ENCODE measurements around the gene CPSF4L.
"Not testable (repeated sequence)": the region's sequence is repeated elsewhere in the genome, so short reads cannot be mapped to it uniquely, and the experiment has no call there.

Gene CPSF4L, protein sequence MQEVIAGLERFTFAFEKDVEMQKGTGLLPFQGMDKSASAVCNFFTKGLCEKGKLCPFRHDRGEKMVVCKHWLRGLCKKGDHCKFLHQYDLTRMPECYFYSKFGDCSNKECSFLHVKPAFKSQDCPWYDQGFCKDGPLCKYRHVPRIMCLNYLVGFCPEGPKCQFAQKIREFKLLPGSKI

DNA sequence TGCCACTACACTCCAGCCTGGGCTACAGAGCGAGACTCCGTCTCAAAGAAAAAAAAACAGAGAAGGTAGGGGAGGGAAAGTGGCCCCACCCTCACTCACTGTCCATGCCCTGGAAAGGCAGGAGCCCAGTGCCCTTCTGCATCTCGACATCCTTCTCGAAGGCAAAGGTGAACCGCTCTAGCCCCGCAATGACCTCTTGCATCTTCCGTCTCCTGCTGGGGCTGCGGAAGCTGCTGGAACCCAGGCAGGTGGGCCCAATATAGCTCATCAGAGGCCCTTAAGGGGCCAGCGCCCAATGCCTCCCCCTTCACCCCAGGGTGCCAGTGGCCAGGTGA, at the start of gene CPSF4L:
Gene CPSF4L (minus strand): TSS at position 264 of the 335 bp plus-strand sequence. CDS start 62 bp downstream, at position 202.
- no peak for DNase-seq

DNA sequence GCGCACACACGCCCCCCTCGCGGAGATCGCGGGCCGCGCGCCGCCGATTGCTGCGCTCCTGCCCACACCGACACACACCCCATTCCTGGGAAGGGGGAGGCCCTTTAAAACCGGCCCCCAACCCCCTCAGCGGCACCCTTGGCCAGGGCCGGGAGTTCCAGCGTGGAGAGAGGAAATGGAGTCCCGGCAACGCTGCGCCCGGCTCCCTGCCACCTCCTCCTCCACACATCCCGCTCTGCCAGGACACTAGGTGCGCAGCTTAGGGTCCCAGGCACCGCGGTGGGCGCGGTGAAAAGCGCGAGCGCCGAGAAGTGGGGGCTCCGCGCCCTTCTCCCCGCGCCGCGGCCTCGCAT, 49.7 kb upstream of the CPSF4L start:
- no peak for DNase-seq

DNA sequence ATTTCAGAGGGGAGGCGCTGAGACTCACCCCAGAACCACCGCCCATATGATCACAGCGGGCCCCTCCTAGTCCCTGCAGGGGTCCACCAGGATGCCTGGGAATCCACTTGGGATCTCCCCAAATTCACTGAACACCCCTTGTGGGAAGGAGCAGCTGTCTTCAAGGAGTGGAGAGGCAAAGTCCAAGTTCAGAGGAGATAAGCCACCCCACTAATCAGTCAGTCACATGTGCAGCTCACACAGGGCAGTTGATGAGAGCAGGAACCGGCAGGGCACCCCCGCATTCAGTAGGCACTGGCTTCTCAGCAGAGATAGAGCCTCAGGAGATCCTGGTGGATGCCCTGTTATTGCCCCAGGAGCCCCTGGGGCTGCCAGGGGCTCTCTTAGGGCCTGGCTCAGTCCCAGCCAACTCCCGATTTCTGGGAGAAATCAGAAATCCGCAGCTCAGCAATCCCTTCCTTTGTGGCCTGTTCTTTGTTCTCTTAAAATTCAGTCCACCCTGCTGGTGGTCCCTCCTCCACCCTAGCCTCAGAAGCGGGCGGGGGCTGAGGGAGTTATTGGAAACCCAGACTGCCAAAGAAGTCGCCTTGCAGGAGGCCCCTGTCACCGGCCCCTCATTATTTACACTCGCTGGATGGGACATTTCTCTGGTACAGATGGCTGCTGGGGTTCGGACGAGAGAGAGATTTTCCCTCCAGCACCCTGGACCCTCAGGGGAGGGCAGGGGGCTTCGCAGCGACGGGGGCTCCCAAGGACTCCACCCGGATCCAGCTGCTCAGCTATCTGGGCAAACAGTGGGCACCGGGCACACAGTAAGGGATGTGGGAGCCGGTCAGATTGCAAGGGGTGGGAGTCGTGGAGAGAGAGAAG, 48.3 kb upstream of the CPSF4L start:
- no peak for DNase-seq

DNA sequence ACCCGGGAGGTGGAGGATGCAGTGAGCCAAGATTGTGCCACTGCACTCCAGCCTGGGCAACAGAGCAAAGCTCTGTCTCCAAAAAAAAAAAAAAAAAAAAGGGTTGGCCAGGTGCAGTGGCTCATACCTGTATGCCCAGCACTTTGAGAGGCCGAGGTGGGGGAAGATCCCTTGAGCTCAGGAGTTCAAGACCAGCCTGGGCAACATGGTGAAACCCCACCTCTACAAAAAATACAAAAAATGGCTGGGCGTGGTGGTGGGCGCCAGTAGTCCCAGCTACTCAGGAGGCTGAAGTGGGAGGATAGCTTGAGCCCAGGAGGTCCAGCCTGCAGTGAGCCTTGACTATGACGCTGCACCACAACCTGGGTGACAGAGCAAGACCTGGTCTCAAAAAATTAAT, 47.3 kb upstream of the CPSF4L start:
- DNase-seq = not testable (repeated sequence)

DNA sequence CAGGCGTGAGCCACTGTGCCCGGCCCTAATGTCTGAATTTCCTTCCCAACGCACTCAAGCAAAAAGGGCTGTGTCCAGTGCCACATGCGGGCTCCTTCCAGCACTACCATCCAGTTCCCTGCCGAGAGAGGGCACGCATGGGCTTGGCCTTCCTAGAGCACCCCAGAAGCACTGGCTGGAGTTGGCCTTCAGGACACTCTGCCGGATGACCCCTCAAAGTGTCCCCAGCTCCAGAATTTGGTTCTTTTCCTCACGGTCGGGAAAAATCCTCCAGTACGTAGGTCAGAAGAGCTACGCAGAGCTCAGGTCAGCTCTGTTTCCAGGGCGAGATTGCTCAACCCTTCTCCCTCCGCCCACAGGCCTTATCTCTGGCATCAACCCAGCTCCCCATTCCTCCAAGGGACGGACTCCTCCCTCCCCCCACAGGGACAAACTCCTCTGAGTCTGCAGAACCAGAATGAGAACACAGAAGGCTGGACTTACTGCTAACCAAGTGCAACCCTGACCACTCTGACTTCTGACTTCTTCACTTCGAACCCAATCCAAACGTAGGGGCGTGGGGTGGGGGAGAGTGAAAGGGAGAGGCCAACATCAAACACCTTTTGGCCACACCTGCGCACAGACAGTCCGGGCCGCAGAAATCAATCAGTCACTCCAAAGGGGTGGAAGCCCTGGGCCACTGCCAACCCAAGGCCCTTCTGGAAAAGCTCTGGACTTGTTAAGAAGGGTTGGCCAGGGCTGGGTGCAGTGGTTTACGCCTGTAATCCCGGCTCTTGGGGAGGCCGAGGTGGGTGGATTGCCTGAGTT, 46.5 kb upstream of the CPSF4L start:
- no peak for DNase-seq

DNA sequence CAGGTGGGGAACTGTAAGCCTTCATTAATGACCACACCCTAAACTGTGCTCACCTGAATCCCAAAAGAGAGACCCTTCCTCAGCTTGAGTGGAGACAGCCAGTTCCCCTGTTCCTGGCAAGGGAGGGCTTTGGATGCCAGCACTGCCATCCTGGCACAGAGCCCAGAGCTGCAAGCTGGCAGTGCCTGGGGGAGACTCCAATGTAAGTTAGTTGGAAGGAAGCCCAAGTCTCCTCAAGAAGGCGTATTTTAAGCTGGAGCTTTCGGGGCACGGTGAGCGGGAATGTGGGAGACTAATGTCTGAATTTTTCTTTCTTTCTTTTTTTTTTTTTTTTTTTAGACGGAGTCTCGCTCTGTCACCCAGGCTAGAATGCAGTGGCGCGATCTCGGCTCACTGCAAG, 45.5 kb upstream of the CPSF4L start:
- DNase-seq = no peak

DNA sequence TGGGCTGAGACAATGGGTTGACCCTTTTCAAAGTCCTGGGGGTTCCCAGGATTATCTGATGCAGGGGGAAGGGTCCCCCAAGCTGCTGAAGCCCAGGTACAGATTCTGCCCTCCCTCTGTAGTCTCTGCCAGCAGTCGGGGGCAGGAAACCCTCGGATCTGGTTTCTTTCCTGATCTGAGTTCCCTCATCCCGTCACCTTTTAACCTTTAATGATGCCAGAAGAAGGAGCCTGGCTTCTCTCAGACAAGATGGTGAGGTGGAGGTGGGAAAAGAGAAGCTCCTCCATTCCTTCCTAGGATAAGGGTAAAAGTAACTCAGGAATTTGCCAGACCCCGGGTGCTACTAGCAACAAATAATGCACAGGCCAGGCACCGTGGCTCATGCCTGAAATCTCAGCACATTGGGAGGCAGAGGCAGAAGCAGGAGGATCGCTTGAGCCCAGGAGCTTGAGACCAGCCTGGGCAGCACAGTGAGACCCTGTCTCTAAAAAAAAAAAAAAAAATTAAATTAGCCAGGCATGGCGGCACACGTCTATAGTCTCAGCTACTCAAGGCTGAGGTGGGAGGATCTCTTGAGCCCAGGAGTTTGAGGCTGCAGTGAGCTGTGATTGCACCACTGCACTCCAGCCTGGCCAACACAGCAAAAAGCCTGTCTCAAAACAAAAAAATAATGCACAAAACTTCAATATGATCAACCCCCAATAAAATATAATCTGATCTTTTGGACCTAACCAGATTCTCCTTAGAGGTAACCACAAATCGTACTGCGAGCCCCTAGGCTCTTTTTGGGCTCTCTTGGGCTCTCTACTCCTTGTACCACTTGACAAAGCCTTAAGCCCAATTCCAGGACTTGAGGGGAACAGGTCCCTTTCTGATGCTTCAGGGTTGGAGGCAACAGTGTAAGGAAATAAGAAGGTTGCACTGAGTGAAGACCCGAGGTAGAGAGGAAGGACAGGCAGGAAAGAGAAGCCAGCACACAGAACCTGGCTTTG, 44.5 kb upstream of the CPSF4L start:
- DNase-seq = no peak

DNA sequence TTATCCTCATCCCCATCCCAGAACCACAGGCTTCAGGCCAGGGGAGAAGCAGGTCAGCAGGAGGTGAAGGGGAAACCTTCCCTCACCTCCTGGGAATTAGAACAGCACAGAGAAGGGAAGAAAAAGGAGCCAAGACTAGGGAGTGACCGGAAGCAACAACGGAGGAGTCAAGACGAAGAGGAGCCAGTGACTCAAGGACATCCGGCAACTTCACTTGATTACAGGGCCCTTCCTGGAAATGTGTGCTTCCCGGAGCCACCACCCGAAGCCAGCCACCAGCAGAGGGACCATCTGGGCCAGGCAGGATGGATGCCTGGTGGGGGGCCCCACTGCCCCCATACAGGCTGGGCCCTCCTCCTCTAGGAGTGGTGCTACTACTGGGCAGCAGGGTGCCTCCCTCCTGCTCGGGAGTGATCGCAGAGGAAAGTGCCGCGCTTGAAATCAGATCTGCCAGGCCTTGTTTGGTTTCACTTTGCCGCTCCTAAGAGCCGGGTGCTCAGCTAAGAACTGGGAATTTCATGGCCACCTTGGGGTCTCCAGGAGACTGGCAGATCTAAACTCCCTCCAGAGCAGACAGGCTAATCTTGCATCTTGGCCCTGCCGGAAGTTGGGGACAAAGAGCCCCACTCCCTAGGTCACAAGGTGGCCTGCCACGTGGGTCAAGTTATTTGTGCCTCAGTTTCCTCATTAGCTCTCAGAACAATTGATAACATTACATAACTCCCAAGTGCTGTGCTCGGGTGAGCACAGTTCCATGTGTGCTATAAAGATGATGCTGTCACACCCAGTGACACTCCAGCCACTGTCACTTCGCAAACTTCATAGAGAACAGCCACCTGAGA, 43.5 kb upstream of the CPSF4L start:
- no peak for DNase-seq

DNA sequence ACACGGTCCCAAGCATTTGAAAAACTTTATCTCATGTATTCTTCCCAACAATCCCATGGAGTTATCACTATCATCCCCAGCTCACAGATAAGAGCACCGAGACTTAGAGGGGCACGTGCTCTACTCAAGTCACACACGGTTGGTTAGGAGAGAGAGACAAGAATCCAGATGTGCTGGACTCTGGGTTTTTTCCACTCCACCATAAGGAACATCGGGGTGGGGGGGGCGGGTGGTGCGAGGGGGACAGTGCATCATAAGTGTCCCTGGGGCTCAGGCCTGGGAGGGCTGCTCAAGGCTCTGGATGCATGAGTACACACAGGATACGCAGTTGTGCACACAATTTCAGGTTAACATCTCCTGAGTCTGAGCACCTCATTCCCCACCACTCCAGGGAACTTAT, 42.8 kb upstream of the CPSF4L start:
- DNase-seq = no peak

DNA sequence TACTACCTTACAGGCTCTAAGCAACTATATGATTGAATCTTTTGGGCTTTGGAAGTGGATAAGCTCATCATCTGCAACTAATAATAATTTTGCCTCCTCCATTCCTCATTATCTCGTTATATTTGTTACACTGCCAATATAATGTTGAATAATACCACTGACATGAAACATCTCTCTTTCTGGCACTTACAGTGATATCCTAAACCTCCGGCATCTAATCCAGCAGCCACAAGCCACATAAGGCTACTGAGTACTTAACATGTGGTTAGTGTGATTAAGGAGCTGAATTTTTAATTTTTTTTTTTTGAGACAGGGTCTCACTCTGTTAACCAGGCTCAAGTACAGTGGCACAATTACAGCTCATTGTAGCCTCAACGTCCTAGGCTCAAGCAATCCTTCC, 40.5 kb upstream of the CPSF4L start:
- no peak for DNase-seq

DNA sequence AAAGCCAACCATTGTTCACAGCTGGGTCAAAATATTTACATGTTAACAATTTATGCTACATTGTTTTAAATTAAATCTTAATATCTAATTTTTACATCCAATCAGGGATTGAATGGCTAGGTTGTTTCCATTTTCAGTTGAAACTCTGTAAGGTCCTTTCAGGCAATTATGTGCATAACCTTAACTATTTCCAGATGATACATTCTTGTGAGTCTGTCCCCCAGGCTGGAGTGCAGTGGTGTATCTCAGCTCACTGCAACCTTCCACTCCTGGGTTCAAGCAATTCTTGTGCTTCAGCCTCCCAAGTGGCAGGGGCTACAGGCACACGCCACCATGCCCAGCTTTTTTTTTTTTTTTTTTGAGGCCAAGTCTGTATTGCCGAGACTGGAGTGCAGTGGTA, 39.7 kb upstream of the CPSF4L start:
- DNase-seq = no peak

DNA sequence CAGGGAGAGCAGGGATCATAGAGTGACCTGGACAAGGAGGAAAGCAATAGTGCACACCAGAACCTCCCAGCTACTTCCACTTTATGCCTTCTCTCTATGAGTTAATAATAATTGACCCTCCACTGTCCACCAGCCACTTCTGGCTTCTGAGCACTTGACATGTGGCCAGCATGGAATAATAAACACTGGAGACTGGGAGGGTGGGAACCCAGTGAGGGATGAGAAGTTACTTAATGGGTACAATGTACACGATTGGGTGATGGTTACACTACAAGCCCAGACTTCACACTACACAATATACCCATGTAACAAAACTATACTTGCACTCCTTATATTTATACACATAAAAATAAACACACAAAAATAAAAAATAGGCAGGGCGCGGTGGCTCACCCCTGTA, 38.7 kb upstream of the CPSF4L start:
- no peak for DNase-seq

DNA sequence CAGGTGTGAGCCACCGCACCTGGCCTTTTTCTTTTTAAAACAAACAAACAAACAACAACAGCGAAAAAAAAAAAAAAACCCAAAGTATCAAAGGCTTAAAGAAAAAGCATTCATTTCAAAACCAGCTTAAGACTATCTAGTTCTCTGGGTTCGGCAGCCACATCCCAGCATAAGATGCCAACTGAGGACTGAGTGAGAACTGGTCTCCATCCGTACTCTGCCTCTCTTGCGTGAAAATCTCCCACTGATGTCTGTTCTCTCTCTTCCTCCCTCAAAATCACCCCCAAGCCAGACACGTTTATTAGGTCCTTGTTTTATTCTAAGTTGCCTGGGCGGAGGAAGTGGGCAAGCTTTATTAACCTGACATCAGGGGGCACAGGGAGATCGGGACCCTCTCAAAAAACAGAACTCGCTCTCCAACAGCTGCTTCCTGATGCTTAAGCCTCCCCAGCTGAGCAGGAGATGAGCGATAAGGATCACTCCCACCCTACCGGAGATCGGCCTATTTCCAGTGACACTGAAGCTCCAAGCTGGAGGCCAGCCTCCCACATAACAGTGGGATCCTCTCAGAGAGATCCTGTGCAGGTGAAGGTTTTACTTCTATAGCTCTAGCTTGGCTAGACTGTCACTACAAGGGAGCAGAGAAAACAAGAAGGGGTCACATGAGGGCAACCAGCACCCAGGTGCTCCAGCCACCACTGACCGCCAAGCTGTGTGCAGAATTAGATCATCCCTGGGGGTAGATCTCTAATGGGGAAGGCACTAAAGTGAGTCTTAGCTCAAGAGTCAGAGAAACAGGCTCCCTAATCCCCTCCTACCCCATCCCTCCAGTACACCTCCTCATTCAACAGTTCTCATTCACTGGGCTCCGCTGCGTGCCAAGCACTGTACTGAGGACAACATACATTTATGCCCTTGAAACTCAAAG, 36.5 kb upstream of the CPSF4L start:
- no peak for DNase-seq

DNA sequence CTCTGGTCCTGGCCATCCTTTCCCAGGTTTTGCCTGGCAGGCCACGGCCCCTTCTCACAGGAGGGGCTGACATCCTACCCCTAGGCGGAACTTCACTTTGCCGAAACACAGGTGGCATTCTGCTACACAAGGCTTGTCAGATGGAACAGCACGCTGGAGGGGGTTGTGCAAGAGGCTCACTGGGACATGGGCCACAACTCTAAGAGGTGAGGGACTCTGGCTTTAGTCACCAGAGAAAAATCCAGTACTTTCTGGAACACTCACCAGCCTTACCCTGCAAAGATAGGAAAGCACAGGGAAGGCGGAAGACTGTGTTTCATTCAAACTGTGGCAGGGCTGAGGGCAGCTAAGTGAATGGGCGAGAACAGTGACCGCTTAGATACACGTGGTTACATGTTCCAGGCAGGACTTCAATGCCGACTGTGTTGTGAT, 31.8 kb upstream of the CPSF4L start:
- no peak for DNase-seq

DNA sequence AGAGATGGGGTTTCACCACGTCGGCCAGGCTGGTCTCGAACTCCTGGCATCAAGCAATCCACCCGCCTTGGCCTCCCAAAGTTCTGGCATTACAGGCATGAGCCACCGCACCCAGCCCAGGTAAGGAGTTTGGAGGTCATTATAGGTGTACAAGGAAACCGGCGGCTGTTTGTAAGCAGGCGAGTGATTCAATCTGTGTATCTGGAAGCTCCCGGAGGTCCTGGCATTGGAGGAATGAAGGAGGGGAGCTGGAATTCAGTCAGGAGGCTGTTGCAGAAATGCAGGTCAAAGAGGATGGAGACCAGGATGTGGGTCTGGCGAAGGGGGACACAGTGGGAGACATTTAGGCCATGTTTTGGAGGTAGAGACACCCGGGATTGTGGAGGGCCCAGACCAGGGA, 31.4 kb upstream of the CPSF4L start:
- no peak for DNase-seq

DNA sequence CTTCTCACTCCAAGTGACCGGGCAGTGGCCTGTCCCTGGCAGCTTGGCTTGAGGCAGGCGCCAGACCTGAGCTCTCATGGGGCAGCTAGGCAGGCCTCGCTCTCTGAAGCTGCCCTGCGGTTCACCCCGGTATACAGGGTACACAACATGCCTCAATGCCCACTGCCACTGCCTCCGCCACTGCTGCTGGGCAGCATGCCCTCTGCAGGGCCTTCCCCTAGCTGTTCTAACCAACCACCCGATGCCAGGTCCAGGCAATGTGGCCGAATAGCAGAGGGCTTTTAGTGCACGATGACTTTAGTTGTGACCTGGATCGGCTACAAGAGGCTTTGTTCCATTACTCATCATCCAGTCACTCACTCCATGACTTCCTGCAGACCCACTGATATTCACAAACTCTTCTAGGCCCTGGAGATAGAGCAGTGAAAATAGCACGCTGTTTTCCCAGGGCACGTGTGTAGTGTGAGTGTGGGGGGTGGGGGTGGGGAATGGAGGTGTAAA, 30.4 kb upstream of the CPSF4L start:
- no peak for DNase-seq

DNA sequence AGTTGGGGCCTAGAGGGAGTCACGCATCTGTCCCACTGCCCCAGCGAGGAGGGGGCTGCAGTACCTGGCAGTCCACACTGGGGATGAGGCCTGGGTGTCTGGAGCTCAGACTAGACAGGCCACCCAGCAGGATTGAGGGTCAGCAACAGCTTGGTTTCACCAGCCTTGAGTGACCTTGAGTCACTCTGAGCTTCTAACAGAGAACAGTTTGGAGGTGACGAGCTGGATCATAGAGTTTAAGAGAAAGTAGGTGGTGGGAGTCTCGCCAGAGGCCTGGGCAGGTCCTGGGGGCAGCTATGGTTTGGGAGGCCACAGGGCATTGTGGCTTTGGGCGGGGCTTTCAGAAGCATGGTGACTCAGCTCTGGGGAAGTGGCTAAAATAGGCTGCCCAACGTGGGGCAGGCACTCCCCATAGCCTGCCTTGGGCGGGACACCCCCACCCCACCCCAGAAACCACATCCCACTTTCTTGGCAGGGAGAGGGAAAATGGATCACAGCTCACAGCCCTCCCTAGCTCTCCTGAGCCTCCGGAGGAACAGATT, 29.7 kb upstream of the CPSF4L start:
- no peak for DNase-seq

DNA sequence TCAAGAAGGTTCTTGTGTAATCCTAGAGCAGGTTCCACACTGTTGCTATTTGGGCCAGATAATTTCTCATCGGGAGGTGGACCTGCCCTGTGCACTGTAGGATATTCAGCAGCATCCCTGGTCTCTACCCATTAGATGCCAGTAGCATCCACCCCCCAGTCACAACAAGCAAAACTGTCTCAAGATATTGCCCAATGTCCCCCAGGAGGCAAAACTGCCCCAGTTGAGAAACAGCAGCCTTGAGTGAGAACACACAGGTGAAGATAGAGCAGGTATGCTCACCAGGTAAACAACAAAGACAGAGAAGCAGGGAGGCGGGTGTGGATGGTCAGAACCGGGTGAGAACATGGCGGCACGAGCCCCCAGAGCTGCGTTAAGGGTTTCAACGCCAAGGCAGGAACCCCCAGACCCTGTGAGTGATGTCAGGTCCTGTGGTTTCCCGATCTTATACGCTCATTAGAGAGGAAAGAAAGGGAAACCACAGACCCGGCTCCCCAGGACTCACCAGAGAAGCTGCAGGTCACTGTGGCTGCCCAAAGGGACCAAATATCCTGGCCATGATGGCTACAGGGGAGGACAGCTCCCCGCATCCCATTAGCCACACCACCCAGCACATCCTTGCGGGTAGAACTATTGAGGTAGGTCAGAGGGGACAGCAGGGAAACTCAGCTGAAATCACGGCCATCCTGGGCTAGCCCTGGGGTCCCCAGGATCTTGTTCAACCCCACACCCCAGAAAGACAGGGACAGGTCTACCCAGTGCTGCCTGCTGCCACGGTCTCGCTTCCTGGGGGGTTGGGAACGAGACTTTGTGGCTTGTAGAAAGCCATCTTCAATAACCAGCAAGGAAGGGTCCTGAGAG, 28.9 kb upstream of the CPSF4L start:
- no peak for DNase-seq
